GM18909 (cell line): Measurements from ENCODE around the gene LTF.
"Not testable (repeated sequence)": the region's sequence is repeated elsewhere in the genome, so short reads cannot be mapped to it uniquely, and the experiment has no call there.

Experiments
- ATAC-seq: cut with Tn5 transposase; IDR thresholded peaks from one replicate; pipeline ENCODE4 v1.9.1; 2021; ENCODE audit warnings: mild to moderate bottlenecking; ENCODE audit not compliant: unreplicated experiment, poor library complexity

Gene LTF

GRCh38 chr3:46464326-46465195 is at the start of gene LTF:
Gene LTF (minus strand): TSS chr3:46464905. CDS start chr3:46464867, 38 bp downstream.
- ATAC-seq: no peak

GRCh38 chr3:46512191-46512749 is 47.6 kb upstream of the LTF start:
- no peak for ATAC-seq

- no peak for ATAC-seq
Observed at GRCh38 chr3:46509661-46510187, 45.0 kb upstream of the LTF start.

- no peak for ATAC-seq
Observed at GRCh38 chr3:46508850-46509591, 44.3 kb upstream of the LTF start.

GRCh38 chr3:46506526-46506925 is 41.8 kb upstream of the LTF start:
- ATAC-seq: no peak

GRCh38 chr3:46505953-46506352 is 41.2 kb upstream of the LTF start:
- ATAC-seq: no peak

- no peak for ATAC-seq
Observed at GRCh38 chr3:46504789-46505188, 40.1 kb upstream of the LTF start.

GRCh38 chr3:46503200-46503874 is 38.6 kb upstream of the LTF start:
- no peak for ATAC-seq

GRCh38 chr3:46501702-46502101 is 37.0 kb upstream of the LTF start:
- ATAC-seq: no peak

- no peak for ATAC-seq
Observed at GRCh38 chr3:46500656-46501635, 36.2 kb upstream of the LTF start.

- ATAC-seq: no peak
Observed at GRCh38 chr3:46498916-46499519, 34.3 kb upstream of the LTF start.

- no peak for ATAC-seq
Observed at GRCh38 chr3:46497556-46498265, 33.0 kb upstream of the LTF start, which contains the start of gene RTP3. Gene RTP3 (plus strand): TSS chr3:46497976. CDS start chr3:46498063, 87 bp downstream.

GRCh38 chr3:46496746-46497555 is 32.2 kb upstream of the LTF start:
- no peak for ATAC-seq

- ATAC-seq: no peak
Observed at GRCh38 chr3:46495901-46496456, 31.3 kb upstream of the LTF start.

- ATAC-seq: not testable (repeated sequence)
Observed at GRCh38 chr3:46494491-46494890, 29.8 kb upstream of the LTF start.

GRCh38 chr3:46492890-46493547 is 28.3 kb upstream of the LTF start:
- no peak for ATAC-seq
